G401 (cell line): ENCODE measurements around the gene SEMA5A. TPM values are rescaled to one million over a fixed set of nuclear protein-coding genes. Genes with fewer than 3 reads are reported as not detected.

ENCODE experiments used
- DNase-seq: peaks from one replicate; pipeline ENCODE4 v3.0.0-alpha.2; 2015; ENCODE audit warnings: low spot score
- in situ Hi-C: cut with HindIII; loops from 2 replicates; pipeline ENCODE4 v1.10.0; 2016; ENCODE audit warnings: low sequenced_read_pairs, mixed read lengths
- total RNA-seq: library from RNA; depleted of rRNA; stranded (reverse); fragments of >200 nt; shearing (Covaris generic); gene quantifications from 2 replicates; pipeline ENCODE4 v1.2.3, GENCODE V29; 2014

Gene SEMA5A
- total RNA-seq, 1 experiment from 2014 or later = 0.95 TPM

- in situ Hi-C loops = no loop called here
- DNase-seq = no peak
These were observed 221.4 kb downstream of the SEMA5A start for GRCh38 chr5:9324348-9325077.

GRCh38 chr5:9320652-9321051 is 225.2 kb downstream of the SEMA5A start:
- DNase-seq = no peak
- in situ Hi-C loops = no loop called here

GRCh38 chr5:9318031-9318430 is 227.8 kb downstream of the SEMA5A start:
- no peak for DNase-seq
- in situ Hi-C loops = no loop called here

- in situ Hi-C loops = no loop called here
- no peak for DNase-seq
These were observed 229.1 kb downstream of the SEMA5A start for GRCh38 chr5:9316733-9317132.

- no peak for DNase-seq
- in situ Hi-C loops = no loop called here
These were observed 229.8 kb downstream of the SEMA5A start for GRCh38 chr5:9316041-9316440.

GRCh38 chr5:9314558-9314957 is 231.3 kb downstream of the SEMA5A start:
- in situ Hi-C loops = no loop called here
- DNase-seq = no peak

GRCh38 chr5:9313751-9314150 is 232.1 kb downstream of the SEMA5A start:
- in situ Hi-C loops = no loop called here

GRCh38 chr5:9307150-9307549 is 238.7 kb downstream of the SEMA5A start:
- in situ Hi-C loops = no loop called here
- no peak for DNase-seq

More at GRCh38 chr5:9313751-9314150, 232.1 kb downstream of the SEMA5A start:
- DNase-seq = no peak

GRCh38 chr5:9302218-9302617 is 243.7 kb downstream of the SEMA5A start:
- in situ Hi-C loops = no loop called here
- DNase-seq = no peak

- DNase-seq = no peak
- in situ Hi-C loops = no loop called here
These were observed 244.7 kb downstream of the SEMA5A start for GRCh38 chr5:9301200-9301599.

- DNase-seq = no peak
- in situ Hi-C loops = no loop called here
These were observed 248.7 kb downstream of the SEMA5A start for GRCh38 chr5:9297134-9297533.

GRCh38 chr5:9295466-9295801 is 250.4 kb downstream of the SEMA5A start:
- in situ Hi-C loops = no loop called here
- DNase-seq = no peak

GRCh38 chr5:9294793-9295465 is 250.9 kb downstream of the SEMA5A start:
- no peak for DNase-seq
- in situ Hi-C loops = no loop called here

GRCh38 chr5:9288234-9288633 is 257.6 kb downstream of the SEMA5A start:
- no peak for DNase-seq
- in situ Hi-C loops = no loop called here

- DNase-seq = no peak
- in situ Hi-C loops = no loop called here
These were observed 261.0 kb downstream of the SEMA5A start for GRCh38 chr5:9284781-9285307.

GRCh38 chr5:9284272-9284671 is 261.6 kb downstream of the SEMA5A start:
- DNase-seq = no peak
- in situ Hi-C loops = no loop called here

- in situ Hi-C loops = no loop called here
These were observed 262.4 kb downstream of the SEMA5A start for GRCh38 chr5:9283473-9283872.

GRCh38 chr5:9283021-9283420 is 262.9 kb downstream of the SEMA5A start:
- in situ Hi-C loops = no loop called here
- DNase-seq = no peak

More at GRCh38 chr5:9283473-9283872, 262.4 kb downstream of the SEMA5A start:
- DNase-seq = no peak

- no peak for DNase-seq
- in situ Hi-C loops = no loop called here
These were observed 263.7 kb downstream of the SEMA5A start for GRCh38 chr5:9282211-9282610.

- in situ Hi-C loops = no loop called here
- DNase-seq = no peak
These were observed 266.1 kb downstream of the SEMA5A start for GRCh38 chr5:9279774-9280173.
